NCI-H510A treated with DMSO at 0.1 percent for 48 hours (cell line): ENCODE data around the gene VPS26A.
A peak's percentile ranks its signal among the peaks of the same experiment; 100 is the strongest.

Experiments used
- DNase-seq: peaks from one replicate; lab custom pipeline; 2025; lab: John Stamatoyannopoulos, UW

Gene VPS26A

DNA sequence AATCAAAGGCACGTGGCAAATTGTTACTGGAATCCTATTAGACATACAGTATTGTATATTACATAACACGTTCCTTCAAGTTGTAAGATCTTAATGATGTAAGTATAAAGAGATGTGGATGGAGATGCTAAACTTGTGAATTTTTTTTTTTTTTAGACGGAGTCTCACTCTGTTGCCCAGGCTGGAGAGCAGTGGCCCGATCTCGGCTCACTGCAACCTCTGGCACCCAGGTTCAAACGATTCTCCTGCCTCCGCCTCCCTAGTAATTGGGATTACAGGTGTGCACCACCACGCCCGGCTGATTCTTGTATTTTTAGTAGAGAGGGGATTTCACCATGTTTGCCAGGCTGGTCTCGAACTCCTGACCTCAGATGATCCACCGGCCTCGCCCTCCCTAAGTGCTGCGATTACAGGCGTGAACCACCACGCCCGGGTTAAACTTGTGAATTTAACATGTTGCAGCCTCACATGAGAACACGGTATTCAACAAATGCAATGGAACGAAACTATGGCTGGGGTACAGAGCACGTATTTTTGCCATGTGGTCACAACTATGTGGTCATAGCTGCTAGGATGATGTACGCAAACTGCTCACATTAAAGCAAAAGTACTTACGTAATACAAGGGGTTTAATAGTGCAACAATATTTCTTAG is 55.2 kb downstream of the VPS26A start:
- no peak for DNase-seq

DNA sequence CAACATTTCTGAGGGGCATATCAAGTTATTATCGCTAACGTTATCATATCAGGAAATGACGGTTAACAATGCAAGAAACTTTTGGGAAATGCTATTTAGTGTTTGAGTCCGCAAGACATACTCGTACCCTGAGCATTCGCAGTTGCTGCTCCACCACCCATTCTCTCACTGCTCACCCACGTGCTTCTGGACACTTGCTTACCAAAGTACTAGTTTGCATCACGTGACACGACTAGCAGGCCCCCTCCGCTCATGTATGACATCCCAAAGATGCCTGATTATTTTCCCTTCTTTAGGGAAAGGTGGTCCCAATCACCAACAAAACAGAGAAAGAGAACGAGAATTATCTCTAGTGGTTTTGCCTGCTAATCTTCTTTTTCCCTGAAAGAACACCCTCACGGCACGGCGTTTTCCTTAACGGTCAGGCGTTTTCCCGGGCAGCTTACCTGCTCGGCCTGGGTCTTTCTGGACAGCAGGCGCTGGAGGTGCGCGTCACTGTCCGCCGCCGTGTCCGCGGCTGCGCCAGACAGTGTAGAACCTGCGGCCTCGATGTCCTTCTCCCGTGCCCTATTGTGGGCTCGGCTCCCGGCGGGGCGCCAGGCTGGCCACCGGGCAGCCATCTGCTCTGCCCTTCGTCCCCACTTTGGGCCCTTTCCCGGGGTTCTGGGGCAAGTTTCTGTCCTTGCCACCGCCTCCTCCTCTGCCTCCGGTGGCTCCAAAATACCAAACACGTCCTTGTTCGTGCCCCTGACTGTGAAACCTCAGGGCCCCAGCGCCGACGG is 56.0 kb downstream of the VPS26A start, which contains the start of gene SUPV3L1:
Gene SUPV3L1, plus strand, starts transcription at position 492 of the 782 bp plus-strand sequence. Its CDS starts 58 bp downstream, at position 550.
- DNase-seq: peak; percentile 97

DNA sequence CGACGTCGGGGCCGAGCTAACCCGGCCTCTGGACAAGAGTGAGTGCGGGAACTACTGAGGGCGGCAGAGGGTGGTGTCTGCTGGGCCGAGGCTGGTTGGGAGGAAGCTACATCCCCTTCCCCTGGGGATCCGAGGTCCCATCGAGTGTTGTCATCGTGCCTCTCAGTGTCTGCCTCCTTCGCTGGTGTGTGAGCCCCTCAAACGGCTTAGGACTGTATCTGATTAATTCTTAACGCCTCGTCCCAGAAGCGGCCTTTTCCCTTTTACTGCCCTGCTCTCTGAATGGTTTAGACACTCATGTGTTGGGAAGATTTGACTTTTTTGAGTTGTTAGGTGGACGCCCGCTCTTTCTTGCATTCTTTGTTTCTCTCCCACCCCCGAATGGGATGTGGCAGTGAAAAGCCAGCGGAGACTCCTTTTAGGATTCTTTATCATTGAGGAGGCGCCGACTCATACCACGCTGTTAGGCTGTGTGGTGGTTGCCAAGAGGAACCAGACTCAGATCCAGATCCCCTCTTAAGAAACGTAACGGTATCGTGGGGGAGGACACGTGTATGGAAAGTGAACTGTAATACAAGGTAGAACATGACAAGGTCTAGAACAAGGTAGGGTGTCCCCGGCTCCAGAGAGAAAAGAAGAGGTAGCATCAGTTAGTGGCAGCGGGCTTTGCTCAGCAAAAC is 56.7 kb downstream of the VPS26A start:
- no peak for DNase-seq

DNA sequence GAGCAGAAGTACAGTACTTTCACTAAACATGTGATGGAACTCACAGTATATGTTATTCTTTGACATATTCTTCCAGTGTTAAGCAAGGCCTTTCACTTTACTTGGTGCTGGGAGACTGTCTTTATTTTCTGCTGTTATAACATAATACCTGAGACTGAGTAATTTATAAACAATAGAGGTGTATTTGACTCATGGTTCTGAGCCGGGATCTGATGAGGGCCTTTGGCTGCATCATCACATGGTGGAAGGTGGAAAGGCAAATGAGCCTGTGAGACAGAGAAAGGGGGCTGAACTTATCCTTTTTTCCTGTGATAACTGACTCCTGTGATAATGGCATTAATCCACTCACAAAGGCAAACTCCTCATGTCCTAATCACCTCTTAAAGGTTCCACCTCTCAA is 57.5 kb downstream of the VPS26A start:
- no peak for DNase-seq

DNA sequence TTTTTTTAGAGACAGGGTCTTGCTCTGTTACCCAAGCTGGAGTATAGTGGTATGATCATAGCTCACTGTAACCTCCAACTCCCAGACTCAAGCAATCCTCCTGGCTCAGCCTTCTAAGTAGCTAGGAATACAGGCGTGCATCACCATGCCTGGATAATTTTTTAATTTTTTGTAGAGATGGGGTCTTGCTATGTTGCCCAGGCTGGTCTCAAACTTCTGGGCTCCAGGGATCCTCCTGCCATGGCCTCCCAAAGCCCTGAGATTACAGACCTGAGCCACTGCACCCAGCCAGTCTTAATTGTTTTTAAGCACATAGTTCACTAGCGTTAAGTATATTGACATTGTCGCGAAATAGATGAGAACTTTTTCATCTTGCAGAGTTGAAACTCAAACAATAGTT is 58.0 kb downstream of the VPS26A start:
- DNase-seq: no peak

DNA sequence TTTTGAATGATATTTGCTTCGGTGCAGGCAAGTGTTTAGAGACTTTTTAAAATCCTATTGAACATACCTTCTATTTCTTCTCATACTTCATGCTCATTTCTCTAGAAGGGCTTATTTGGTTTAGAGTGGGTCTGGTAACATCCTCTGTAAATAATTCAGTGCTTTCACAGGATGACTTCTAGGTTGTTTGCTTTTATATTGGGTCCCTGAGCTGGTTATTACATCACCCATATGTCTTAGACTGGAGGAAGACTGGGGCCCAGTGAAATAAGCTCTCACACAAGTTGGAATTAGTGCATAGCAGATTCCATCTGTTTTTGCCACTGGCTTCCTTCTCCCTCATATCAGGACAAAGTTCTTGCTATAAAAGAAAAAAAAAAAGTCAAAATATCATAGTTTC is 62.5 kb downstream of the VPS26A start:
- no peak for DNase-seq

DNA sequence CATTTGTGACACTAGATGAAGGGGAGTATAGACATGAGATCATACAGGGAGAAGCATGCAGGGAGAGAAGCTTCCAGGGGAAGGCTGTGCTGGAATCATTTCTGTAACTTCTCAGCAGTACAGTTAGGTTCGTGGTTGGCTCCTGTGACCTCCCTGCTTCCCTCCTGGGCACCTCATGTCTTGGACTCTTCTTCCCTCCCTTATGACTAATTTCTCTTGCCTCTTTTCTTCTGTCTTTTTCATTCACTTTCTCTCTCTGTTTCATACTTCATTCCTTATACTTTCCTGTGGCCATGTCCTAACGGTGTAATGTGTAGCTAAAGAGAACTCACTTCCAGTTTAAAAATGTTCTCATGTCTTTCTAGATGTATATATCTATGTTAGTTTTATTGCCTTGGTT is 77.1 kb downstream of the VPS26A start:
- DNase-seq: no peak

DNA sequence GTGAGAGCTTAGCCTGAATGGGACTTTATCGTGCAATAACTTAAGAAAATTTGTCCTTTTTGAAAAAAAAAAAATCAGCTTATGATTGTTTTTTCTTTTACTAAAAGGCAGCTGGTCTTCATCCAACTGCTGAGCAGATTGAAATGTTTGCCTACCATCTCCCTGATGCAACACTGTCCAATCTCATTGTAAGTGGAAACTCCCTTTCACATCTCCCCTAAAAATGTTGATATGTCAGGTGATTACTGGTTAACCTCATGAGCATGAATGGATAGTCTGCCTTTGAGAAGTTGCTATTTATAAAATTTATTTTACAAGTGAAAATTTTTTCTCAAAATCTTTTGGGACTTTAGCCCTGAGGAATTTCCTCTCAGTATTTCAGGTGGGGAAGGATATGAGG is 78.4 kb downstream of the VPS26A start:
- no peak for DNase-seq

DNA sequence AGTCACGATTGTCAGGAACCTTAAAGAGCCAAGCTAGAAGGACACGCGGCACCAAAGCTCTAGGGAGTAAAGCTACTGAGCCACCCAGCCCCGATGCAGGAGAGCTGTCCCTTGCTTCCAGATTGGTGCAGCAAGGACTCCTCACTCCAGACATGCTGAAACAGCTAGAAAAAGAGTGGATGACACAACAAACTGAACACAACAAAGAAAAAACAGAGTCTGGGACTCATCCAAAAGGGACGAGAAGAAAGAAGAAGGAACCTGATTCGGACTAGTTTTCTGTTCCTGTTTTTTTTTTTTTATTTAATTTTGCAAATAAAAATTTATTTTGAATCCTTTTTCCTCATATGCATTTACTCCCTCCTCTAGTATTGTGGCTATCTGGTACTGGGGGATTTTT is 84.8 kb downstream of the VPS26A start:
- no peak for DNase-seq

DNA sequence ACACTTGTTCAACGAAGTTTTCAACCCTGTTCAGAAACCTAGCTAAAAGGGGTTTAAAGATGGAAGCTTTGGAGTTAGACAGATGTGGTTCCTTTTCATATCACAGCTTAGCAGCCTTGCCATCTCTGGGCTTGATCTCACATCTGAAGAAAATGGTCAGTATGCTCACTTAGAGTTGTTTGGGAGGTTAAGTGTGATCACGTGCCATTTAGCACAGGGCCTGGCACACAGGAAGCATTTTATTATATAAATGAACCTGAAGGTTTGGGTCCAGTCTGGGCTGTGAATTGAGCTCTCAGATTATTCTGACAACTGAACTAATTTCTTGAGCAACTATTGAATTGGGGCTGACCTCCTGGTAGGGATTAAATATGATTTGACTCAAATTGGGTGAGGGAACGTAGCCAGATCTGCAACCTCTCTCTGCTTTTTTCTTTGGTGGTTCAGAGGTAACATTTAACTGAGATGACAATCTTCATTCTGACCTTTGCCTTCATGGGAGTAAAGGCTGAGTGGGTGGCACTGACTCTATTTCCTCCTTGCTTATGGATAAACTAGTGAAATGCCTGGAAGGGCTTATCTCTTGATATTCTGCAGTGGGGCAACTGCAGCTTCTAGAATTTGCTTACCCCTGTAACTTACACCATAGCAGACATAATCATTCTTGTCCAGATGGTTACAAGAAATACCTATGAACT is 86.0 kb downstream of the VPS26A start:
- DNase-seq: no peak

DNA sequence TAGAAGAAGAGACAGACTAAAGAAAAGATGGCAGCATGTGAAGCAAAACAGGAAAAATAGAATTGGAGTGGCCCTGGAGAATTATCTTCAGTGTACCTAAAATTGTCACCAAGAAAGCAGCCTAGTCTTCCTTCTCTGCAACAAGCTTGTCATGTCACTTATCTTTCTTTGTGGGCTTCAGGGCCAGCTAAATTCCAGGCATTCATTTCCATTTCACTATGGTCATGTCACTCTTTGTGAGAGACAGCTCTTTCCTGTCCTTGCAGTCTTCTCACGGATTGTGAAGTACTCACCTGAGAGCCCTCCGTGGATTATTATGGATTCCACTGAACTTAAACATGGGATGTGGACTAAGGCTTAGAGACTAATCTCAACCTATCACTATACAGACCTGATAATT is 87.1 kb downstream of the VPS26A start:
- DNase-seq: no peak

DNA sequence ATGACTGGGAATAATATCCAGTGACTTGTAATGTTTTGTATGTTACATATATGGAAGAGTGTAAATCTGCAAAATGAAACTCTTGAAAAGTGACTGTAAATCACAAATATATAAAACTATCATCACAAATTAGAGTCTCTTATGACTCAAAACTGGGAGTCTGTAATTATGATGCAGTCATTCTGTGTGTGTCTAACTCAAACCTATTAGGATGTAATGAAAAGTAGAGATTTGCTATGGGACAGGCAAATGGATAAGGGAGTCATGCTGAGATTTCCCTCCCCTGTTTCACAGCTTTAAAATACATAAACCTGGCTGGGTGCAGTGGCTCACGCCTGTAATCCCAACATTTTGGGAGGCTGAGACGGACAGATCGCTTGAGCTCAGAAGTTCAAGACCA is 87.5 kb downstream of the VPS26A start:
- DNase-seq: no peak

DNA sequence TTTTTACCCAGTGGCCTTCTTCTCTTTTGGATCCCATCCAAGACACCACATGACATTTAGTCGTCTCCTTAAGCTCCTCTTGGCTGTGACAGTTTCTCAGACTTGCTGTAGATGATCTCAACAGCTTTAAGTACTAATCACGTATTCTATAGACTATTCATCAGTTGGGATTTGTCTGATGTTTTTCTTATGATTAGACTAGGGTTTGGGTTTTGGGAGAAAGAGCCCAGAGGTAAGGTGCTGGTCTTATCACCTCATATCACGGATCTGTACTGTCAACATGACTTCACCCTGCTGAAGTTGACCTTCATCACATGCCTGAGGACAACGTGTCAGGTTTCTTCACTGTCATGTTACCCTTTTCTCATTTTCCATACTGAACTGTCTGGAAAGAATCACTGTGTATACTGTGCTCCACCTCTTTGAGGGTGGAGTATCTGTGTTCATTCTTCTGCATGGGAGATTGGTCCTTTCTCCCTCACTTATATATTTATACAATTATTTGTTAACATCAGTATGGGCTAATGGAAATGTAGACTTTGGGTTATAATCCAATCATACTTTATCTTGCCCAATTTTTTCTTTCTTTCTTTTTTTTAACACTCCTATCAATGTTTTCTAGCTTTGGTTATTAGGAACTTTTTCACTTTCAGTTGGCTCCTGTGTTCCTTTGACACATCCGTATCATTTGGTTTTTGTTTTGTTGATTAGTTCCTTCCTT is 89.8 kb downstream of the VPS26A start:
- no peak for DNase-seq

DNA sequence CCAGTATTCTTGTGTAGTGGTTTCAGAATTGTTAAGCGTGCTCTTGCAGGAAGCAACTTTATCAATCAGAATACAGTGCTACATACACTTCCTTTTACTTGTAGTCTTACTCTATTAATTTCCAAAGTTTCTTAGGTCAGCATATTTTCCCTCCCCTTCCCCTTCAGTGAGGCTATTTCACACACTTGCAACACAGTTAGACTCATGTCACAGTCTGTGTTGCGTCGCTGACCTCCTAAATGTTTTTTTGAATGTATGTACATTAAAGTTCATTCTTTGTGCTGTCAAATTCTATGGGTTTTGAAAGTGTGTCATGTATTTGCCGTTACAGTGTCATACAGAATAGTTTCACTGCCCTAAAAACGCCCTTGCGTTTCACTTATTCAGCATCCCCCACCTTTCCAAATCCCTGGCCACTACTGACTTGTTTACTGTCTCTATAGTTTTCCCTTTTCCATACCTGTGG is 90.7 kb downstream of the VPS26A start:
- DNase-seq: no peak

DNA sequence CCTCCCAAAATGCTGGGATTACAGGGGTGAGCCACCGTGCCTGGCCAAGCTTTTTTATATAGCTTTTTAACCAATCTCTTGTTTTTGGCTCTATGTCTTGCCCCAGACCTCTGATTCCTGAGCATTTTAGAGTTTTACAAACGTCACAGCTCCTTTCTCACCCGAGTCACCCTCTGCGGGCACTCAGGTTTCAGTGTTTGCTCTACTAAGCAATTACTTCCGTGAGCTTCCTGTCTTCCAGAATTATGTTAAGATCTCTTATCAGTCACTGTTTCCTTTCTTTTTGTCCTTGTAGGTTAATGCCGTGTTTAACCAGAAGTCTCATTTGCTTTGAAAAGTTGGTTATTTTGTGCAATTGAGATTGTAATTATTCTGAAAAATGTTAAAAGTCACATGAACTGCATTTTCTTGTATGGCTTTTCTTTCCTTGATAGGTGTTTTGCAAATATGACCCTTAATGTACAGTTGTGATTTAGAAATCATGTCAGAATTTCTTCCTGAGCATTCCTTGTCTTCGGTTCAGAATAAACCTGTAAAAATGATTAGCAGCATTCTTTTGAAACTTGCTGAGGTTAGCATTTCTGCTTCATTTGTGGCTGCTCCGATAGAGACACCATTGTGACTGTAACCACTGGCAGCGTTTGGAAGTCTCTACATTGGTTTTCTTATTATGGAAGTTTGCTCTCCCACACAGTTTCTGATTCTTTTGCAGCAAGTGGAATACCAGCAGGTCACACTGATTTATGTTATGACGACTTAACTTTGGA is 91.6 kb downstream of the VPS26A start:
- DNase-seq: peak; percentile 10

DNA sequence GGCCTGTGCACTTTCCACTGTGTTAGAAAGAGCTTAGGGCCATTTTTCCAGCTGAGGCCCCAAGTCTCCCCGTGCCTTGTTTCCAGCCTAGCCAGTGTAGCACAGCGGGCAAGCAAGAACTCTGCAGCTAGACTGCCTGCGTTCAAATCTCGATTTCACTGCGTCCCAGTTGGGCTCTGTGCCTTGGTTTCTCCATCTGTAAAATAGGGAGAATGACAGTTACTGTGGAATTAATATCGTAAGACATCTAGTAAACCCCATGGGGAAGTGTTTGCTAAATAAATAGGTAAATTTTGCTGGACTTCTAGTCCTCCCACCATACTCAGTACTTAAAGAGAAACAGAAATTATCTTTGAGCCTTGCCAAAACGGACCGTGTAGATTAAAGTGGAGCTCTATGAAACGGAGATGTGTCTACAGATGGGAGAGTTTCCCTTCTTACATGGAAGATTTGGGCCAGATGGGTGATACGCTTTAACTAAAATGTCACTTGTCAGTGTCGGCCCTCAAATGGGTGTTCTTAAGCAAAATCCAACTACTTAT is 92.7 kb downstream of the VPS26A start:
- DNase-seq: no peak

DNA sequence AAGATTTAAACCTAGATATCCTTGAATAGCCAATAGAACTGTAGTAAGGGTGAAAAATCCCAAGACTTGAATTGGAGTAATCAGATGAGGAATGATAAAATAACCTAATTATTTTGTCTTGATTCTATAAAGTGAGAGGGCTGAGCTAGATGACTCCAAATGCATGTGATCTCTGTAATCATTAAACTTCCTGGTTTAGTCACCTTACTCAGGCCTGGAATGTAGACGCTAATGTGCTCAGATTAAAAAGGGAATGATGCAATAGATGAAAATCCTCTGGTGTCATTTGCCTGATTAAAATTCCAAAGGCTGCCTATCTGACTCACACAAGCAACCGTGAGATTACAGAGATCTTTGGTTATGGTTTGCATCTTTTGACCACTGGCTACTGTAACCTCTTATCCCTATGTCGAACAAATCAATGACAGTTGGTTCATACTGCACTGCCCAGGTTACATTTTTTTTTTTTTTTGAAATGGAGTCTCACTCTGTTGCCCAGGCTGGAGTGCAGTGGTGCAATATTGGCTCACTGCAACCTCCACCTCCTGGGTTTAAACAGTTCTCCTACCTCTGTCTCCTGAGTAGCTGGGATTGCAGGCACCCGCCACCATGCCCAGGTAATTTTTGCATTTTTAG is 93.3 kb downstream of the VPS26A start:
- no peak for DNase-seq

DNA sequence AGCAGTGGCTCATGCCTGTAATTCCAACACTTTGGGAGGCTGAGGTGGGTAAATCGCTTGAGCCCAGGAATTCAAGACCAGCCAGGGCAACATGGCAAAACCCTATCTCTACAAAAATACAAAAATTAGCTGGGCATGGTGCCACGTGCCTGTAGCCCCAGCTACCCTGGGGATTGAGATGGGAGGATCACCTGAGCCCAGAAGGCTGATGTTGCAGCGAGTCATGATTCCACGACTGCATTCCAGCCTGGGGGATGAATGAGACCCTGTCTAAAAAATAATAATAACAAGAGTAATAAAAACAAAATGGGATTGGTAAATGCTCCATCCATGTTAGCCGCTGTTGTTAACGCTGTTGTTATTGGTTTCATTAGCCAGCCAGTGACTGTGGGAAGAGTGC is 94.9 kb downstream of the VPS26A start:
- DNase-seq: no peak

DNA sequence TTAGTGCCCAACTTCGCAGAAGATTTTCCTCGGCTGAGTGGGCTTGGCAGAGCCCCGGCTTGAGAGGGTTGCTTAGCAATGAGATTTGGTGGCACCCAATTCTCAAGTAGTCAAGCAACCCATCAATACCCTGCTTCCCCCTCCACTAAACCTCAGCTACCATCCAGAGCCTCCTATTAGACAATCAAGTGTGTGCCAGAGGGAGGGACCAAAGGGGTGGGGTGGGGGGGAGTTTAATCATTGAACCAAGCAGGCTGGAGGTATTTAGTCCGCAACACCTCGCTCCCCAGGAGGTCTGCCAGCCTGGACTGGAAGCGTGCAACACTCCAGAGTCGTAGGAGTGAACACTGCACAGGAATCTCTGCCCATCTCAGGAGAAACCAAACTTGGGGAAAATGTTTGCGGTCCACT is 96.1 kb downstream of the VPS26A start, which contains the start of gene HKDC1:
Gene HKDC1, plus strand, starts transcription at position 292 of the 411 bp plus-strand sequence. Its CDS starts 104 bp downstream, at position 396.
- DNase-seq: no peak

DNA sequence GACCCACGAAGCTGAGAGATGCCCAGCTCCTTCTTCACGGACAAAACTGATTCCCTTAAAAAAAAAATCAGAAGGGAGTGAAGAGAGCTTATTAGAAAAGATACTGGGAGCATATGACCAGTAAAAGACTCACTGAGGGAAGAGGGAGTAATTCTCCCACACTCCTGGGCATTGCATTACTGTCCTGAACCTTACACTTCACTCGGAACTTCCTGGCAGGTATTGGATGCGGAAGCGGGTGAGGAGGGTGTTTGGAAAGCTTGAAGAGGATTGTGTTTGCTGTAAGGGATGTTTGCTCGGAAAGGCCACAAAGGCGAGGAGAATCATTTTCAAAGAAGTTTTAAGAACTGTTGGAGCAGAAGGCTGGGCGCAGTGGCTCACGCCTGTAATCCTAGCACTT is 96.5 kb downstream of the VPS26A start:
- DNase-seq: no peak
